GM12878 (cell line): Measurements from ENCODE around the gene TACR1.

Experiments used
- BACH1 ChIP-seq: fragments of 450-650 bp; IDR thresholded peaks from 2 replicates; pipeline ENCODE4 v1.6.1; 2017; ENCODE audit warnings: mild to moderate bottlenecking, borderline replicate concordance
- CEBPB ChIP-seq, 2 experiments: fragments of 150-350 bp in 1 of 2; IDR thresholded peaks; 2 replicates each; pipeline ENCODE4 v1.6.1; 2012 to 2014; ENCODE audit warnings: low read depth in 2 of 2, low read length in 2 of 2, borderline replicate concordance in 1 of 2, inconsistent platforms in 1 of 2
- CHD1 ChIP-seq: IDR thresholded peaks from 2 replicates; pipeline ENCODE4 v1.6.1; 2012; ENCODE audit warnings: low read depth, low read length, improper control_type of control experiment
- CREB1 ChIP-seq: IDR thresholded peaks from 2 replicates; pipeline ENCODE4 v1.6.1; 2012; ENCODE audit warnings: low read depth, mild to moderate bottlenecking, inconsistent platforms
- CTCF ChIP-seq, 3 experiments: IDR thresholded peaks in 2 of 3; conservative IDR thresholded peaks in 1 of 3; 2 replicates each; pipeline ENCODE4 v1.5.1; 2011; ENCODE audit warnings: low read depth in 3 of 3, low read length in 3 of 3, mild to moderate bottlenecking in 3 of 3, control low read depth in 2 of 3, moderate library complexity in 2 of 3, inconsistent platforms in 1 of 3, mixed read lengths in 1 of 3; ENCODE audit not compliant: control insufficient read depth in 2 of 3, insufficient read depth in 1 of 3; ENCODE audit errors: extremely low read depth in 1 of 3
- MYC ChIP-seq: IDR thresholded peaks from 2 replicates; pipeline ENCODE4 v1.6.1; 2011; ENCODE audit warnings: mild to moderate bottlenecking, low read length, moderate library complexity, inconsistent platforms; ENCODE audit not compliant: insufficient read depth, insufficient replicate concordance, insufficient read length, severe bottlenecking
- NFYB ChIP-seq: IDR thresholded peaks from 2 replicates; pipeline ENCODE4 v1.6.1; 2011; ENCODE audit warnings: low read depth, mild to moderate bottlenecking, low read length, improper control_type of control experiment, moderate library complexity; ENCODE audit not compliant: insufficient read depth
- POLR2AphosphoS5 ChIP-seq: IDR thresholded peaks from 2 replicates; pipeline ENCODE4 v1.6.1; 2011; ENCODE audit warnings: mild to moderate bottlenecking, low read length, inconsistent platforms
- ZNF274 ChIP-seq: IDR thresholded peaks from one replicate; pipeline ENCODE4 v1.8.0; 2011; ENCODE audit not compliant: insufficient read length, insufficient read depth
- ZZZ3 ChIP-seq: IDR thresholded peaks from 2 replicates; pipeline ENCODE4 v1.6.1; 2011; ENCODE audit warnings: low read depth; ENCODE audit not compliant: control insufficient read depth, insufficient read length
- TF ChIP-seq, protein P1 (sequence below): IDR thresholded peaks from 2 replicates; pipeline ENCODE4 v1.6.1; 2012; ENCODE audit warnings: low read depth, low read length, improper control_type of control experiment

- TF ChIP-seq ZZZ3, result no peak
- no peak for TF ChIP-seq MYC
- no peak for TF ChIP-seq NFYB
- no peak for TF ChIP-seq ZNF274
- no peak for TF ChIP-seq BACH1
- TF ChIP-seq CTCF (IDR thresholded peaks at IDR 0.05 in 2 of 3, conservative IDR thresholded peaks at IDR 0.05 in 1 of 3; ENCODE audit: control insufficient read depth in 2 of 3, extremely low read depth in 1 of 3, insufficient read depth in 1 of 3, low read depth in 3 of 3, low read length in 3 of 3), result no peak
- TF ChIP-seq CREB1, result no peak
- no peak for TF ChIP-seq CEBPB (IDR thresholded peaks at IDR 0.05; ENCODE audit: borderline replicate concordance in 1 of 2, low read depth in 2 of 2, low read length in 2 of 2)
- TF ChIP-seq CHD1, result no peak
- TF ChIP-seq POLR2AphosphoS5, result no peak
- TF ChIP-seq, protein P1, sequence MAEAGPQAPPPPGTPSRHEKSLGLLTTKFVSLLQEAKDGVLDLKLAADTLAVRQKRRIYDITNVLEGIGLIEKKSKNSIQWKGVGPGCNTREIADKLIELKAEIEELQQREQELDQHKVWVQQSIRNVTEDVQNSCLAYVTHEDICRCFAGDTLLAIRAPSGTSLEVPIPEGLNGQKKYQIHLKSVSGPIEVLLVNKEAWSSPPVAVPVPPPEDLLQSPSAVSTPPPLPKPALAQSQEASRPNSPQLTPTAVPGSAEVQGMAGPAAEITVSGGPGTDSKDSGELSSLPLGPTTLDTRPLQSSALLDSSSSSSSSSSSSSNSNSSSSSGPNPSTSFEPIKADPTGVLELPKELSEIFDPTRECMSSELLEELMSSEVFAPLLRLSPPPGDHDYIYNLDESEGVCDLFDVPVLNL, result no peak
These were observed 175.5 kb downstream of the TACR1 start for GRCh38 chr2:75023666-75024455.
